OCI-LY3 (cell line): ENCODE results near the gene CAPNS2.

Experiments used
- H2AFZ ChIP-seq: fragments of 200-600, 300-600 bp; shearing (Covaris generic); 2 replicates; pipeline ENCODE4 v1.6.0; 2014; ENCODE audit warnings: antibody characterized with exemption, low read depth, low read length
- H3K27ac ChIP-seq: fragments of 200-600, 300-600 bp; sonication (generic); 2 replicates; pipeline ENCODE4 v1.5.1; 2014; ENCODE audit warnings: mild to moderate bottlenecking, low read length, moderate library complexity, mixed read lengths
- H3K27me3 ChIP-seq: fragments of 200-600, 300-600 bp; sonication (generic); 2 replicates; pipeline ENCODE4 v1.6.1; 2014; ENCODE audit warnings: low read depth, low read length, mixed read lengths
- H3K36me3 ChIP-seq: fragments of 200-600, 300-600 bp; sonication (generic); replicated peaks from 2 replicates; pipeline ENCODE3; 2014; ENCODE audit warnings: low read depth, low read length, mixed read lengths
- H3K4me1 ChIP-seq: fragments of 300-600, 200-600 bp; sonication (generic); 2 replicates; pipeline ENCODE4 v1.6.1; 2014; ENCODE audit warnings: low read length, mixed read lengths
- H3K4me2 ChIP-seq: fragments of 200-600, 300-600 bp; sonication (generic); 2 replicates; pipeline ENCODE4 v1.6.1; 2014; ENCODE audit warnings: low read length, mixed read lengths
- H3K4me3 ChIP-seq: fragments of 300-600, 200-600 bp; sonication (generic); 2 replicates; pipeline ENCODE4 v1.5.1; 2014; ENCODE audit warnings: antibody characterized with exemption, mild to moderate bottlenecking, low read length, moderate library complexity
- H3K79me2 ChIP-seq: fragments of 300-600, 200-600 bp; shearing (Covaris generic); 2 replicates; pipeline ENCODE4 v1.6.1; 2014; ENCODE audit warnings: mild to moderate bottlenecking, low read length, mixed read lengths
- H3K9ac ChIP-seq: fragments of 300-600, 200-600 bp; shearing (Covaris generic); 2 replicates; pipeline ENCODE4 v1.6.0; 2014; ENCODE audit warnings: mild to moderate bottlenecking, low read length, moderate library complexity
- H3K9me3 ChIP-seq: fragments of 200-600, 300-600 bp; shearing (Covaris generic); 2 replicates; pipeline ENCODE4 v1.6.1; 2014; ENCODE audit warnings: low read length, mixed read lengths; ENCODE audit not compliant: insufficient read depth
- H4K20me1 ChIP-seq: fragments of 200-600, 300-600 bp; sonication (generic); 2 replicates; pipeline ENCODE4 v1.6.1; 2016; ENCODE audit warnings: low read length, mixed read lengths; ENCODE audit not compliant: insufficient read depth
- CTCF ChIP-seq: fragments of 200-600, 300-600 bp; sonication (generic); IDR thresholded peaks from 2 replicates; pipeline ENCODE4 v1.5.1; 2014; ENCODE audit warnings: antibody characterized with exemption, low read length, low read depth
- EZH2phosphoT487 ChIP-seq: fragments of 200-600 bp; shearing (Covaris generic); IDR thresholded peaks from 2 replicates; pipeline ENCODE4 v1.6.1; 2018; ENCODE audit warnings: antibody characterized with exemption, mixed run types, low read depth

The CAPNS2 gene

DNA sequence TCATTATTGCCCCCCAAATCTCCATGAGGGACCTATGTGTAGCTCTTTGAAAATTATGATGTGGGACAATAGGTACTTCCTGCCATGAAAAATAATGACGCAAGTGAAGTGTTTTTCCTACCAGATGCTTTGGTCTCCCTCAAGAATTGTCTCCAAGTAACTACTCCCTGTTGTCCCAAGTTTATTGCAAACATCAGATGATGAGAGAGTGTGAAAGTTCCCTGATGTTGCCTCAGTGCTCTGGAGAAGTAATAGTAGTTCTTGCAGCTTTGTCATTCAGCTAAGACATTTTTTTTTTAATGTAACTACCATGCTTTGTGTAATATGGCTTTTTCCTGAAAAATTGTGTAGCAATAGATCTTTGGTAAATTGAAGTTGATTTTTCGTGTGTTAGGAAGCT, 37.5 kb upstream of the CAPNS2 start:
- Histone ChIP-seq H3K27me3 (0 out of 2 replicates have a peak, but pooled peaks cover 4% of the 10 kb centered on the region), H3K36me3 (no peaks in the 10 kb centered on the region), H3K9ac (no peak overlapping the region), H3K79me2 (no peaks in the 10 kb centered on the region), H3K9me3 (no peaks in the 10 kb centered on the region), H4K20me1 (no peaks in the 10 kb centered on the region), H3K4me3 (no peak overlapping the region), H3K4me1 (no peaks in the 10 kb centered on the region), H3K27ac (no peak overlapping the region), H3K4me2 (no peak overlapping the region), H2AFZ (no peak overlapping the region)
- no peak for TF ChIP-seq CTCF
- no peak for TF ChIP-seq EZH2phosphoT487

DNA sequence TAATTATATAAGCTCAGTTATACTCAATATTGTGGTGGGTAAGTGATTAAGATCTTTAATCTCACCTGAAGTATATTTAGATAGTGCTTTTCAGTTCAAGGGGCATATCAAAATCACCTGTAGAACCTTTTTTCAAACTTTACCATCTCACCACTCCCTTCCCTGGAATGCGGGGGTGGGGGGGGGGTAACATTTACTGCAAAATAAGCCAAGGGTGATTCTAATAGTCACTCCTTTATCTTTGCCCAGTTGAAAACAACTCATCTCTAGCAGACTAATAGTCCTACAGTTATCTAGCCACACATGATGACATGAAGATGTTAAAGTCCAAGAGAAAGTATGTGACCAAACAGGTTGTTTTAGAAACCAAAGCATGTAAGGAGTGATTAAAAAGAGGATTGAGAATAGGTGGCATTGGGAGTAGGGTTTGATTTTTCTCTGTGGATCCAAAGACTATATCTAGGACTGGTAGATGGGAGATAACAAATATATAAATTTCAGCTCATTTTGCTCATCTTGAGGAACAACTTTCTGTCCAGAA, 36.1 kb upstream of the CAPNS2 start:
- H4K20me1 ChIP-seq, result no peaks in the 10 kb centered on the region
- no peak overlapping the region for H3K4me2 ChIP-seq
- H3K9me3 ChIP-seq, result no peaks in the 10 kb centered on the region
- H3K27ac ChIP-seq, result no peak overlapping the region
- H3K79me2 ChIP-seq, result no peaks in the 10 kb centered on the region
- H3K36me3 ChIP-seq, result no peaks in the 10 kb centered on the region
- no peaks in the 10 kb centered on the region for H3K4me1 ChIP-seq
- no peak overlapping the region for H2AFZ ChIP-seq
- no peak overlapping the region for H3K4me3 ChIP-seq
- 0 out of 2 replicates have a peak, but pooled peaks cover 4% of the 10 kb centered on the region for H3K27me3 ChIP-seq
- TF ChIP-seq CTCF, result no peak
- TF ChIP-seq EZH2phosphoT487, result no peak
- H3K9ac ChIP-seq, result no peak overlapping the region

DNA sequence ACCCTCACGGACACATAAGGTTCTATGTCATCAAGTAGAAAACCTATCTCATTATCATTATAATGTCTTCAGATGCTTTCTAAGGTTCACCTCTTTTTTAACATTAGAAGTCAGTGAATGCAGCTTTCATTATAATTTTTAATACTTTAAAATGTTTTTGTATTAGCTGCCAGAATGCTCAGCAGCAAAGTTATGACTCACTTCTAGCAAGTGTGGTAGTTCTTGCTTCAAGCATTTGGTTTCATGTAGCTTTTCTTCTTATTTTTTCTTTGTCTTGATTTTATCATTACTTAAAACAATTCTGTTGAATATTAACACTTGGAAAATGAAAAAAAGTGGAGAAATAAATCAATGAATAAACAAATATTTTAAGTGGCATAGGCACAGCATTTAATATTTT, 34.3 kb upstream of the CAPNS2 start:
- no peak overlapping the region for H3K9ac ChIP-seq
- H3K27ac ChIP-seq, result no peak overlapping the region
- no peaks in the 10 kb centered on the region for H3K9me3 ChIP-seq
- no peaks in the 10 kb centered on the region for H3K4me1 ChIP-seq
- H3K4me2 ChIP-seq, result no peak overlapping the region
- 0 out of 2 replicates have a peak, but pooled peaks cover 4% of the 10 kb centered on the region for H3K27me3 ChIP-seq
- TF ChIP-seq EZH2phosphoT487 (no peak), CTCF (no peak)
- H3K79me2 ChIP-seq, result no peaks in the 10 kb centered on the region
- no peaks in the 10 kb centered on the region for H4K20me1 ChIP-seq
- no peaks in the 10 kb centered on the region for H3K36me3 ChIP-seq
- H3K4me3 ChIP-seq, result no peak overlapping the region
- H2AFZ ChIP-seq, result no peak overlapping the region

DNA sequence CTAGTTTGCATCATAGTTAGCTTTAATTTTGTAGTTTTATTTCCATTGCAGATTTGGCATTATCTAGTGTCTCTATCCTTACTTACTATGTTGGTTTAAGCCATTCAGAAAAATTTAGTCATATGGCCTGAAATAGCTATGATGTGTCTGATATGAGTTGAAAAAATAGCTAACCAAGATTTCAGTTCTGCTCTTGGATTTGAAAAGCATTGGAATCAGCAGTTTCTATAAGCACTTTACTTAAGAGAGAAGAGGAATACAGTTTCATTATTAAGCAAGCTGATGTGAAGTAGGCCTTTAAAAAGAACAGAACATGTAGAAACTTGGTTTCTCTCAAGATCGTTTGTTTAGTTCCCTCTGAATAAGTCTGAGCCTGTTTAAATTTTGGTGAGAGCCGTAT, 31.7 kb upstream of the CAPNS2 start:
- Histone ChIP-seq H3K79me2 (no peaks in the 10 kb centered on the region), H2AFZ (no peak overlapping the region), H3K27ac (no peak overlapping the region), H3K4me1 (no peaks in the 10 kb centered on the region), H4K20me1 (no peaks in the 10 kb centered on the region), H3K9ac (no peak overlapping the region), H3K9me3 (no peaks in the 10 kb centered on the region), H3K36me3 (no peaks in the 10 kb centered on the region), H3K4me2 (no peak overlapping the region), H3K27me3 (0 out of 2 replicates have a peak, but pooled peaks cover 4% of the 10 kb centered on the region), H3K4me3 (no peak overlapping the region)
- TF ChIP-seq CTCF (no peak), EZH2phosphoT487 (no peak)
